Measurements from ENCODE around the gene MAMLD1. TPM values are rescaled to one million over a fixed set of nuclear protein-coding genes. Genes with fewer than 3 reads are reported as not detected.

MAMLD1 gene
- total and polyA plus RNA-seq, 2 of the 8 experiments (the other 6 are each of a cell fraction or from before 2014, with no cell fraction given) = 0.09 to 0.26 TPM

DNA sequence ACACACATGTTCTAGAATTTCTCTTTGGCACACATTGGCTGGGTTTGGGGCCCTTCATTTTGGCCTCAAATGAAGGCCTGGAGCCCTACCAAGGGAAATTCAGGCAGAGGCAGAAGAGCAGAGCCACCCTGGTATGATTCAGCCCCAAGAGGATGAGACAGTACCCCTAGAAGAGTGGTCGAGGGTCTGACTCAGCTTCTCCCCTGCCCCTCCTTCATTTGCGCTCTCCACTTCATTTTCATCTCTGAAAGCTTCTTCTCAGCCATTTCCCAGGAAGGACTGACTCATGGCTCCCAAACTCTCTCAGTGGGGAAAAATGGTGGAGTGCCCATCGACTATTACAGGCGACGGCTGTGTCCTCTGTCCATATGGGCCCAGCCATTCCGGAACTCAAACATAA is 43.5 kb downstream of the MAMLD1 start:
- POLR2A ChIA-PET (ENCODE audit: partially characterized antibody) = no interaction called here
- H3K36me3 ChIP-seq (ENCODE audit: control insufficient read depth in 2 of 4, insufficient read depth in 4 of 4, low read length in 3 of 4) = no peaks in the 10 kb centered on the region

More for the DNA sequence above, 43.5 kb downstream of the MAMLD1 start:
- Histone ChIP-seq H2AFZ (ENCODE audit: low read length) (no peak overlapping the region), H3K4ac (replicated peaks; ENCODE audit: insufficient read length, low read depth, low read length) (no peak overlapping the region), H4K8ac (ENCODE audit: extremely low read depth, insufficient read depth, low read length) (no peak overlapping the region), H2BK12ac (ENCODE audit: low read depth, low read length) (no peak overlapping the region), H3K9ac (replicated peaks in 1 of 4; ENCODE audit: extremely low read depth in 1 of 4, low read depth in 3 of 4, low read length in 3 of 4) (no peak overlapping the region), H4K91ac (replicated peaks; ENCODE audit: insufficient read length, low read length) (no peak overlapping the region), H2BK20ac (ENCODE audit: low read length) (no peak overlapping the region), H3K23me2 (ENCODE audit: low read depth, low read length) (no peaks in the 10 kb centered on the region), H3K79me2 (ENCODE audit: control insufficient read depth in 1 of 2, insufficient read depth in 2 of 2, low read length in 2 of 2) (no peaks in the 10 kb centered on the region), H3K14ac (ENCODE audit: insufficient read length) (no peak overlapping the region), H2AK5ac (ENCODE audit: low read depth, low read length) (no peak overlapping the region), H3K79me1 (ENCODE audit: low read depth, low read length) (no peaks in the 10 kb centered on the region), H2BK120ac (replicated peaks; ENCODE audit: low read depth, low read length) (no peak overlapping the region), H3K4me2 (ENCODE audit: insufficient read depth in 1 of 2, low read depth in 2 of 2, low read length in 2 of 2) (no peak overlapping the region), H3K4me1 (replicated peaks in 1 of 4; ENCODE audit: control insufficient read depth in 3 of 4, insufficient read depth in 4 of 4, low read length in 3 of 4) (no peaks in the 10 kb centered on the region), H3K27ac (ENCODE audit: low read depth, low read length) (no peak overlapping the region), H4K20me1 (replicated peaks in 1 of 2; ENCODE audit: control insufficient read depth in 1 of 2, insufficient read depth in 2 of 2, low read length in 2 of 2) (no peaks in the 10 kb centered on the region), H3K9me3 (ENCODE audit: insufficient read depth in 2 of 2, low read depth in 1 of 2, low read length in 1 of 2) (no peaks in the 10 kb centered on the region), H3K27me3 (replicated peaks in 1 of 4; ENCODE audit: control insufficient read depth in 3 of 4, extremely low read depth in 1 of 4, insufficient read depth in 3 of 4, low read length in 3 of 4) (no peaks in the 10 kb centered on the region; a peak in 1 of 7 replicates), H3K4me3 (ENCODE audit: extremely low read depth in 1 of 4, insufficient read depth in 2 of 4, low read depth in 3 of 4, low read length in 4 of 4) (no peak overlapping the region), H3K18ac (ENCODE audit: extremely low read depth, low read length) (no peak overlapping the region), H3K23ac (ENCODE audit: insufficient read length) (no peak overlapping the region), H2BK15ac (ENCODE audit: low read length) (no peak overlapping the region), H4K5ac (ENCODE audit: insufficient read length, low read depth, low read length) (no peak overlapping the region), H3K56ac (replicated peaks; ENCODE audit: insufficient read length, low read depth, low read length) (no peak overlapping the region), H2BK5ac (ENCODE audit: low read depth, low read length) (no peak overlapping the region)
- CTCF ChIA-PET (ENCODE audit: partially characterized antibody) = interaction anchor here (0.6 to 0.7 kb wide), 2 partner anchors 35 to 79 kb away, joined by 3 to 4 read pairs; no protein-coding TSS in a partner anchor
- TF ChIP-seq CEBPB (IDR thresholded peaks at IDR 0.05; ENCODE audit: low read depth, low read length) (no peak), JUN (IDR thresholded peaks at IDR 0.05; ENCODE audit: low read depth, low read length) (no peak), KDM5A (IDR thresholded peaks at IDR 0.05; ENCODE audit: low read length) (no peak)
- DNase-seq (ENCODE audit: low read depth in 1 of 2, low spot score in 2 of 2) = no peak
- no peak for FAIRE-seq
- WGBS, 2 experiments (ENCODE audit: extremely low coverage in 1 of 2, insufficient coverage in 1 of 2, insufficient read length in 1 of 2, insufficient replicate concordance in 2 of 2, low coverage in 1 of 2, low lambda C conversion rate in 2 of 2, missing lambda C conversion rate in 1 of 2) = 90% methylated on average over 5 of the region's 6 CpGs; no CpG with 5 or more reads in 1 of the 2 experiments
